GM12873 (cell line): Measurements from ENCODE around the gene LRMDA.

Experiments
- CTCF ChIP-seq: IDR thresholded peaks from 2 replicates; pipeline ENCODE4 v1.5.1; 2012; ENCODE audit warnings: low read depth, mild to moderate bottlenecking, moderate library complexity, low read length, control low read depth; ENCODE audit not compliant: insufficient read depth; ENCODE audit errors: missing control alignments

The LRMDA gene

GRCh38 chr10:76440426-76440825, 1009.0 kb downstream of the LRMDA start:
- TF ChIP-seq CTCF = no peak

- TF ChIP-seq CTCF = no peak
Measured at GRCh38 chr10:76442113-76442512, 1010.7 kb downstream of the LRMDA start.

GRCh38 chr10:76444034-76444800, 1012.8 kb downstream of the LRMDA start:
- TF ChIP-seq CTCF = no peak

GRCh38 chr10:76447578-76447977, 1016.2 kb downstream of the LRMDA start:
- TF ChIP-seq CTCF = no peak

GRCh38 chr10:76451911-76452310, 1020.5 kb downstream of the LRMDA start:
- no peak for TF ChIP-seq CTCF

- TF ChIP-seq CTCF = no peak
Measured at GRCh38 chr10:76453332-76453731, 1021.9 kb downstream of the LRMDA start.

- no peak for TF ChIP-seq CTCF
Measured at GRCh38 chr10:76453997-76454396, 1022.6 kb downstream of the LRMDA start.
